Stimulated activated effector memory CD8-positive, alpha-beta T cell treated with anti-CD3 and anti-CD28 coated beads, Interleukin-12 subunit alpha, Interleukin-12 subunit beta, amount 100 ng/mL, for 72 hours (primary cell): Measurements from ENCODE around the gene LINGO4.

ENCODE experiments used
- ATAC-seq: fragments of 150-1000 bp; cut with Tn5 transposase; 2 replicates; pipeline ENCODE4 v1.10.0; 2021
- DNase-seq, 2 donors: peaks; one replicate each; pipeline ENCODE4 v3.0.0; 2021 to 2022; ENCODE audit warnings: low spot score in 2 of 2
- H3K27ac Mint-ChIP-seq: one replicate; pipeline ENCODE4 v1.8.0; 2022; ENCODE audit warnings: mild to moderate bottlenecking, mixed read lengths
- H3K36me3 Mint-ChIP-seq: one replicate; pipeline ENCODE4 v1.8.0; 2022; ENCODE audit warnings: mild to moderate bottlenecking, mixed read lengths
- H3K4me1 Mint-ChIP-seq: one replicate; pipeline ENCODE4 v1.8.0; 2022; ENCODE audit warnings: mixed read lengths
- H3K4me3 Mint-ChIP-seq: one replicate; pipeline ENCODE4 v1.8.0; 2022; ENCODE audit warnings: mild to moderate bottlenecking, mixed read lengths
- H3K9me3 Mint-ChIP-seq: one replicate; pipeline ENCODE4 v1.8.0; 2022; ENCODE audit warnings: mixed read lengths

LINGO4 gene

DNA sequence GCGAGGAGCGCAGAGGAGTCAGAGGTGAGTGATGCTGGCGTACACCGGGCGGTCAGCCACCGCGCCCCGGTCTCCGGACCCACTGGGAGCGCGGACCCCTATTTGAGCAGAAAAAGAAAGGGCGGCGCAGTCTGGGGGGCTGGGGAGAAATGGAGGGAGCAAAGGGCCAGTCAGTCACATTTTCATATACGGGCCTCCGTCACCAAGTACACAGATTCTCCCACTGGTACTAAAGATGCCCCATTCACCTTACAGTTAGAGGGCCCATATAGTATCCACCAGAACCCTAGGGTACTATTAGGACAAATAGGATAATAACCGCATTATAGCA is 33.8 kb upstream of the LINGO4 start:
- peak overlapping the region; percentile 90 for H3K4me3 Mint-ChIP-seq
- ATAC-seq, result no peak
- peak overlapping the region; percentile 97 for H3K27ac Mint-ChIP-seq
- H3K36me3 Mint-ChIP-seq, result peaks cover 63% of the 10 kb centered on the region
- H3K4me1 Mint-ChIP-seq, result peaks cover 64% of the 10 kb centered on the region
- H3K9me3 Mint-ChIP-seq, result no peaks in the 10 kb centered on the region
- DNase-seq, result no peak

DNA sequence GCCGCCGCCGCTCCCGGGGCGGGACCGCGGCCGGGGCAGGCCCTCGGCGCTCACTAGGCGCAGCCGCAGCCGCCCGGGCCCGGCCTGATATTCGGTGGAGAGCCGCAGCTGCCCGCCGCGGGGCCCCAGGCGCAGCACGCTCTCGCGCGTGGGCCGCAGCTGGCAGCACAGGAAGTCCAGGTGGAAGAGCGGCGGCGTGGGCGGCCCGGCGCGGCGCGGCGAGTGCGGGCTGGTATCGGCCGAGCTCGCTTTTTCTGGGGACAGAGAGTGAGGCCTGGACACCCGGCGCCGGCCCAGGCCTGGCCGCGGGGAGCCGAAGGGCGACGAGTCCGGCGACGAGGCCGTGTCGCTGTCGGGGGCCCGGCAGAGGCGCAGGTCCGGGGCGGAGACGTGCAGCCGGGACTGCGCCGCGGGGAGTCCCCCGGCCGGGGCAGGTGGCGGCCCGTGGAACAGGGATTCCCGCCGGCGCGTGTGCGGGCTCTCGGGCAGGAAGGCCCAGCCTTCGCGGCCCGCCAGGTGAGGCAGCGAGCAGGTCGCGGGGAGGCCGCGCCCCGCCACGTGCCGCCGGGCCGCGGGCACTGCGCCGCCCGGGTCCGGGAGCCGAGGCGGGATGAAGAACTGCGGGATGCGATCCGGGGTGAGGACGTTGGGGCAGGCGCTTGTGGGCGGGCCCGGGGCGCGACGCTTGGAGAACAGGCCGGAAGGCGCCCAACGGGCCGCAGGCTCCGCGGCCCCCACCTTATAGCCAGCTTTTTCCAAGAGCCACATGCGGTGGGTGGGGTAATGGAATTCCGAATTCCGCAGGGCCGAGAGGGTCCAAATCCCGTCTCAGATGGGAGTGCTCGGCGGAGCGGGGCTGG is 33.2 kb upstream of the LINGO4 start:
- H3K27ac Mint-ChIP-seq, result peak overlapping the region; percentile 97
- DNase-seq (peak; percentile 42 to 75), ATAC-seq (peak; percentile 43)
- peaks cover 57% of the 10 kb centered on the region for H3K36me3 Mint-ChIP-seq
- peaks cover 70% of the 10 kb centered on the region for H3K4me1 Mint-ChIP-seq
- peak overlapping the region; percentile 90 for H3K4me3 Mint-ChIP-seq
- no peaks in the 10 kb centered on the region for H3K9me3 Mint-ChIP-seq

DNA sequence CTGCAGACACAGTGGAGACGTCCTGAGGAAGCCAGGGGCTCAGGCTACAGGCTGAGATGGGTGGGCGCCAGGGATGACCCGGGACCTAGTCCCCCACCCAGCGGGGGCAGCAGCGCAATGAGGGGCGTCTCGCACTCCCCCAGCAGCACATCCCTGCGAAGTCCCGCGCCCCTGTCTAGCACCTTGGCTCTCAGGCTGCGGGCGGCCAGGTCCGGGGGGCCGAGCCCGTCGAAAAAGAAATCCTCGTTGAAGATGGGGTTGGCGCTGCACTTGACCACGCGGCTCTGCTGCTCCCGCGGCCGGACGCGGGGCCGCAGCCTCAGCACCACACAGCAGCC is 32.6 kb upstream of the LINGO4 start:
- Mint-ChIP-seq H3K27ac (peak overlapping the region; percentile 95), H3K4me1 (peaks cover 76% of the 10 kb centered on the region), H3K4me3 (peak overlapping the region; percentile 90), H3K9me3 (no peaks in the 10 kb centered on the region), H3K36me3 (peaks cover 51% of the 10 kb centered on the region)
- no peak for DNase-seq
- no peak for ATAC-seq

DNA sequence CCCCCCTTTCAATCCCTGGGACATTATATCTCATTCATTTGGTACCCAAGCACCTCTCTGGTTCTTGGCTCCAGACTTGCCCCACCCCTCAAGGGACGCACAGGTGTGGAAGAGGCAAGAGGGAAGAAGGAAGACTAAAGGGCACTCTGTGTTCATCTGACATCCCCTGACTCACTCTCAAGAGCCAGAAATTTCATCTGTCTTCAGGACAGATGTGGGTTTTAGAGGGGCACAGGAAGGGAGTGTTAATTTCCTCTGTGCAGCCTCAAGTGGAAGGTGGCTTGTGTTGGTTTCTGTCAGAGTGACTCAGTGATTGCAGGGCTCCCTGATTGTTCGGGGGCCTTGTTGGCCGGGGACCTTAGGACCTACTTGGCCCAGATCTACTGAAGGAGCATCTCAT is 32.0 kb upstream of the LINGO4 start:
- H3K9me3 Mint-ChIP-seq, result no peaks in the 10 kb centered on the region
- H3K4me3 Mint-ChIP-seq, result peak overlapping the region; percentile 90
- peak overlapping the region; percentile 95 for H3K27ac Mint-ChIP-seq
- peaks cover 82% of the 10 kb centered on the region for H3K4me1 Mint-ChIP-seq
- peaks cover 44% of the 10 kb centered on the region for H3K36me3 Mint-ChIP-seq
- peak in 1 of 2 donors; percentile 72 for DNase-seq
- peak; percentile 63 for ATAC-seq

DNA sequence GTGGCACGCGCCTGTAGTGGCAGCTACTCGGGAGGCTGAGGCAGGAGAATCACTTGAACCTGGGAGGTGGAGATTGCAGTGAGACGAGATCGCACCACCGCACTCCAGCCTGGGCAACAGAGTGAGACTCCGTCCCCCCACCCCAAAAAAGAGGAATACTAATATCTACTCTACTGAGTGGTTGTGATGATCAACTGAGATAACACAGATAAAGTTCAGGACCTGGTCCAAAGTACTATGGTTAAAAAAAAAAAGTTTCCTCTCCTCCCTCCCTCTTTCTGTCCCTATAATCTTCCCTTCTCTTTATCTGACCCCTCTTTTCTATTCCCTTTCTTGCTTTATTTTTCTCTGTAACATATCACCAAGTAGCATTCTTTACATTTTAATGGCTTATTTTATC is 30.4 kb upstream of the LINGO4 start:
- H3K36me3 Mint-ChIP-seq, result peaks cover 28% of the 10 kb centered on the region
- DNase-seq (no peak), ATAC-seq (no peak)
- no peaks in the 10 kb centered on the region for H3K9me3 Mint-ChIP-seq
- peak overlapping the region; percentile 95 for H3K27ac Mint-ChIP-seq
- no peak overlapping the region for H3K4me3 Mint-ChIP-seq
- peaks cover 83% of the 10 kb centered on the region for H3K4me1 Mint-ChIP-seq

DNA sequence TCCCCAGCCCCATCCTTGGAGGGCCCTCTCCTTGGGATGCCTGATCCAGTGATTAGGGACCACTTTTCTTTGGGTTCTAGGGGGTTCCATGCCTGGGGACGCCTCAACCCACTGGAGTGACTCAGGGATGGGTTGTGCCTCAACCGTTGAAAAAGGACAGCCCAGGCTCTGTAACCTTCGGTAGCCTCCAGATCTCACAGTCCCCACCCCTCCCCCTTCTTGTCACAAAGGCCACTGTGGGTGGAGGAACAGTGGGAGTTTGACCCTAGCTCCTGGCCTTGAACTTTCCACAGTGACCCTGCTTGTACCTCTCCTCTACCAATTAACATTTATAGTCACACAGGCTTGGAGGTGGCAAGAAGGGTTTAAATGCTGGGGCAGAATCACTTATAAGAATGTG is 29.0 kb upstream of the LINGO4 start:
- Mint-ChIP-seq H3K36me3 (peaks cover 17% of the 10 kb centered on the region), H3K27ac (peak overlapping the region; percentile 92), H3K4me3 (peak overlapping the region; percentile 75), H3K9me3 (no peaks in the 10 kb centered on the region), H3K4me1 (peaks cover 85% of the 10 kb centered on the region)
- DNase-seq (no peak), ATAC-seq (no peak)

DNA sequence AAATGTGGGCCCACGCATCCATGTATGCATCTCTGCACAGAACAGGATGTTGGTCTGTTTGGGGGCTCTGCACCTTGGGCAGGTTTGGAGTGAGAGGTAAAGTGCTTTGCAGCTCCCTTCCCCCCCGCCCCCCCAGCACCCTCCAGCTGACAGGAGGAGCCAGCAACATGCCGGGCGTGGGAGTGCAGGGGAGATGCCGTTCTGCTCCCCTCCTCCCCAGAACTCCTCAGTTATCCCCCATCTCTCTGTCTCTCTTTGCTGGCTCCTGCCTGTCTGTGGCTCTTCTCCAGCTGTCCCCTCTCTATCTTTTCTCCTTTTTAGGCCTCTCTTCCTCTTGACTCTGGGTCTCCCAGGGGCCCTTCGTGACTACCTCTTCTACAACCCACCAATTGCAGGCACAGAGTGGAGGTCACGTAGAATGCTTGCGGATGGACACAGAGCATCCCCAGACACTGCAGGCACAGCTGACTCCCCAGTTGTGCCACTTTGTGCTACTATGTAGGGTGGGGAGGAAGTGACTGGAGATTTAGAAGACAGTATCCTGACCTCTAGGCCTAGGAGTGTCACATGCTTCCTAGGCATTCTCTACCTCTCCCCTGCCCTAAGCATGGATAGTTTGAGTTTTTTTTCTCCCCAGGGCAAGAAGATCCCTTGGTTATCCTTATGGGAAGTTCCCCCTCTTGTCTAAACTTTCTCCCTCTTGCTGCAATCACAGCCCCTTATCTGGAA is 28.1 kb upstream of the LINGO4 start:
- no peaks in the 10 kb centered on the region for H3K9me3 Mint-ChIP-seq
- peak overlapping the region; percentile 92 for H3K27ac Mint-ChIP-seq
- peaks cover 11% of the 10 kb centered on the region for H3K36me3 Mint-ChIP-seq
- ATAC-seq (no peak), DNase-seq (no peak)
- H3K4me1 Mint-ChIP-seq, result peaks cover 94% of the 10 kb centered on the region
- H3K4me3 Mint-ChIP-seq, result peak overlapping the region; percentile 75

DNA sequence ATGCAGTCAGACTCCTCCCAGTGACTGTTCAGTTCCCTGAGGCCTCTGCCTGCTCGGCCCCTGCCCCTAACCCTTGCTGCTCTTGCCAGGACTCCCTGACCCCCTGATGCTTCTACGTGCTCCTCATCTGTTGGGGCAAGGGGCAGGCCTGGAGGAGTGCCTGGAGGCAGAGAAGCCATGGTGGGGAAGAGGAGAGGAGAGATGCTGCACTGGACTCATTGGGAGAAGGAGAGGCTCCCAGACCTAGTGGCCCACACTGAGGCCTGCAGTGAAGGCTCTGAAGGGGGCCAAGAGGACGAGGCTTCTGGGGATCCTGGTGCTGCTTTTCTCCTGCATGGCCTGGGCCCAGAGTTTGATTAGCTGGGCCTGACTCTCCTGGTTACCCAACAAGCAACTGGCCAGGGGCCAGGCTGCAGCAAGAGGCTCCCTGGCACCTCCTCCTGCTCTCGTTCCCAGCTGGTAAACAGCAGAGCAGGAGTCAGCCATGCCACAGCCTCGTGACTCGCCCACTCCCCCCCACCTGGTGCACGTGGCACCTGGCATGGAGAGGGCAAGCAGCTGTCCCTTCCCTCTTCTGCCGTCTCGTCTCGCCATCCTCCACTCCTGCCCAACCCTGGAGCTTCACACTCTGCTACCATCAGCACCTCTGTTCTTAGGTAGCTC is 27.2 kb upstream of the LINGO4 start:
- DNase-seq (no peak), ATAC-seq (no peak)
- Mint-ChIP-seq H3K4me1 (peaks cover 98% of the 10 kb centered on the region), H3K9me3 (no peaks in the 10 kb centered on the region), H3K36me3 (peaks cover 8% of the 10 kb centered on the region), H3K27ac (peak overlapping the region; percentile 92), H3K4me3 (peak overlapping the region; percentile 75)

DNA sequence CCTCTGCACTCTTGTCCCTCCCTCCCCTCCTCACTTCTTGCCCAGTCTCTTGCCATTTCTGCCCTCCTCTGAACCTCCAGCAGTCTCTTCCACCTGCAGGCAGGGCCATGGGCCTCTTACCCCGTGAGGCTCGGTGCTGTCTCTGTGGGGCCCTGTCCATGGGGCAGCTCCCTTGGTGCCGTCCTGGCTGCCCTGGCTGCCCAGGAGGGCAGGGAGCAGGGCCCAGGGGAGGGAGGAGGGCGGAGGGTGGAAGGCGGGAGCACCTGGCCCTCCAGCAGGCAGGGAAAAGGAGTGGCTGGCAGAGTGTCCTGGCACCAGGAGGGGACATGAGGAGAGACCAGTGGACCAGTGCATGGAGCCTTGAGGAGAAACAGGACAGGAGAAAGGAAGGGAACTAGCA is 26.4 kb upstream of the LINGO4 start, which contains the start of gene RORC:
Gene RORC, minus strand, starts transcription at position 198 of the 400 bp plus-strand sequence. Its CDS starts 38 bp downstream, at position 160.
- H3K36me3 Mint-ChIP-seq, result peaks cover 4% of the 10 kb centered on the region
- peaks cover 93% of the 10 kb centered on the region for H3K4me1 Mint-ChIP-seq
- DNase-seq (no peak), ATAC-seq (no peak)
- H3K27ac Mint-ChIP-seq, result peak within 1 kb of the TSS; percentile 92
- H3K9me3 Mint-ChIP-seq, result no peaks in the 10 kb centered on the region
- peak within 1 kb of the TSS; percentile 75 for H3K4me3 Mint-ChIP-seq

DNA sequence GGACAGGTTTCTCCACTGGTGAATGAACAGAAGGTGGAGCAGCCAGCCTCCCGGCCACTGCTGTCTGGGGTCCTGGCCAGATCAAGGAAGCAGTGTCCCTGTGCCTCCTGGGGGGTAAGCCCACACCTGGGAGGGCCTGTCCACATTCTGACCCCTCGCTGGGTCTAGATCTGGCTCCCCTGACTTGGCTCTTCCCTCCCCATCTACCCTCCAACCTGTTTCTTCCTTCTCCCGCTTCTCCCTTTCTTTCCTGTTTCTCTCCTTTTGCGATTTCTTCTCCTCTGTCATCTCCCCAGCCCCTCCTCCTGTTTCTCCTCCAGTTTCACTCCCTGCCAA is 26.0 kb upstream of the LINGO4 start:
- peaks cover under 1% of the 10 kb centered on the region for H3K36me3 Mint-ChIP-seq
- H3K9me3 Mint-ChIP-seq, result no peaks in the 10 kb centered on the region
- ATAC-seq (no peak), DNase-seq (no peak)
- peaks cover 93% of the 10 kb centered on the region for H3K4me1 Mint-ChIP-seq
- peak overlapping the region; percentile 75 for H3K4me3 Mint-ChIP-seq
- peak overlapping the region; percentile 92 for H3K27ac Mint-ChIP-seq

DNA sequence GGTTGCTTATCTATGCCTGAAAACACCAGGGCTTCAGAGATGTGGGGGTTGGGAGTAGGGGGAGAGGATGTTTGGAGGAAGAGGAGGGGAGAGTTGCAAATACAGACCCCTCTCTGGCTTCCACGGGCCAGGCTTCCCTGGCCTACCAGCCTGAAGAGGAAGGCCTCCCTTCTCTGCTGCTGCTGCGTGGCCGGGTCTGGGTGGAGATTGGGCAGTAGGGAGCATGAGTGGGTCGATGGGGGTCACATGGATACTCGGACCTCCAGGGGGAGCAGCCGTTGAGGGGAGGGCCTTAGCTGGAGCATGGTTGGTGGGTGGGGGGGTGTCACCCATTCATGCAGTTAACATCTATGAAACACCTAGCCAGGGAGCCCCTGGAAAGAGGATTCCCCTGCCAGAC is 24.8 kb upstream of the LINGO4 start:
- Mint-ChIP-seq H3K4me3 (peak overlapping the region; percentile 75), H3K27ac (peak overlapping the region; percentile 92), H3K36me3 (peaks cover 4% of the 10 kb centered on the region), H3K9me3 (no peaks in the 10 kb centered on the region), H3K4me1 (peaks cover 93% of the 10 kb centered on the region)
- DNase-seq, result no peak
- no peak for ATAC-seq

DNA sequence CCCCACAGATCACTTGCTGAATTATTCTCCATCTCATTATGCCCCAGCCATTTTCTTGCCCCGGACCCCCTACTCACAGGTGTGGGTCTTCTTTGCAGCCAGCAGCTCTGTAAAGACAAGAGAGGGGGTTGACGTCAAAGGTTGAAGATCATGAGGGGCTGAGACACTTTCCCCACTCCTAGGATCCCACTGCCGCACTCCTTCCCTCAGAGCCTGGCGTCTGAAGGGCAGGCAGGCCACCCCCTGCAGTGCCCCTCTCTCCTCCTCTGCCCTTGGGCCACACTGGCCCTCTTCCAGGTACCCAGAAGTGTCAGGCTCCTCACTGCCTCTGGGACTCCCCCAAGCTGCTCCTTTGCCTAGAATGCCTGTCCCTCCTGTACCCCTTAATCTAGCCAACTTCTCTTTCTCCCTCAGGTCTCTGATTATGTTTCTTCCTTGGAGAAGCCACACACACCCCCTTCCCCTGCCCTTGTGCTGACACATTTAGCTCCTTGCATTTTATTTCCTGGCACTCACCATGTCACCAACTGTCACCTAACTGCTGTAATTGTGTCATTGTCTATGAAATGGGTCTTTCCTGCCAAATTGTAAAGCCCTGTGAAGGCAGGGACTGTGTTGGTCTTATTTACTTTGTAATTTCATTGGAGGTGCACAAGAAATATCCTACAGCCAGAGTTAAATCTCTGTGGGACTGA is 24.3 kb upstream of the LINGO4 start:
- peaks cover 93% of the 10 kb centered on the region for H3K4me1 Mint-ChIP-seq
- H3K9me3 Mint-ChIP-seq, result no peaks in the 10 kb centered on the region
- ATAC-seq, result no peak
- DNase-seq, result no peak
- peaks cover 5% of the 10 kb centered on the region for H3K36me3 Mint-ChIP-seq
- H3K27ac Mint-ChIP-seq, result peak overlapping the region; percentile 92
- peak overlapping the region; percentile 75 for H3K4me3 Mint-ChIP-seq

DNA sequence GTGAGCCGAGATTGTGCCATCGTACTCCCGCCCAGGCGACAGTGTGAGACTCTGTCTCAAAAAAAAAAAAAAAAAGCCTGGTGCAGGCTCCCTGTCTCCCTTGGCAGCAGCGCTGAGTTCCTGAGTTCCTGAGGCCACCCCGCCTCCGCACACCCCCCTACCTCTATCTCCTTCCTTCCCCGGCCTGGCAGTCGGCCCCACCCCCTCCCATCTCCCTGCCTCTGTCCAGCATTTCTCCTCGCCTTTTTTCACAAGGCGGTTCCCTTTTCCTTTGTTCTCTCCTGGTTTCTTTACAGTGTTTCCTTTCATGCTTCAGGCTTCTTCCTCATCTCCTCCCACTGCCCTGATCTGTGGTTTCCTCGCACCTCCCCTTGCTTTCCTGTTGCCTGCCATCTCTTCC is 23.7 kb upstream of the LINGO4 start:
- Mint-ChIP-seq H3K9me3 (no peaks in the 10 kb centered on the region), H3K36me3 (peaks cover 5% of the 10 kb centered on the region), H3K4me3 (peak overlapping the region; percentile 75), H3K4me1 (peaks cover 93% of the 10 kb centered on the region), H3K27ac (peak overlapping the region; percentile 92)
- DNase-seq (no peak), ATAC-seq (no peak)

DNA sequence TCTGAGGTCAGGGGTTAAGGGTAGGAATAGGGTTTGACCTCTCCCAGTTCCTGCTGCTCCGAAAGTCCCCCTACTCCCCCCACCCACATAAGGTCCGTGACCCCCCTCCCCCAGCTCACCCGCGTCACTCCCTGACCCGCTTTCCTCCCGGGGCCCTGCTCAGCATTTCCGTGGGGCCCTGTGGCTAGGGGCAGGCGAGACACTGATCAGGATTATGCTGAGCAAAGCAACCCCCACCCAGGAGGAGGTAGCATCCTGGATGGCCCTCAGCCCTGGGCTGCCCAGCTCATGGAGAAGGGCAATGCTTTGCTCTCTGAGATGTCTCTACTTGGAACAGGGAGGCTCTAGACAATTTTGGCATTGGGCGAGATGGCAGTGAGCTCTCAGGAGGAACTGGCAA is 22.6 kb upstream of the LINGO4 start:
- DNase-seq, result no peak
- Mint-ChIP-seq H3K4me1 (peaks cover 93% of the 10 kb centered on the region), H3K4me3 (peak overlapping the region; percentile 75), H3K36me3 (peaks cover 5% of the 10 kb centered on the region), H3K27ac (peak overlapping the region; percentile 92), H3K9me3 (no peaks in the 10 kb centered on the region)
- no peak for ATAC-seq
